Smooth muscle cell (in vitro differentiated cells): Measurements from ENCODE around the gene IFIH1. TPM values are rescaled to one million over a fixed set of nuclear protein-coding genes. Genes with fewer than 3 reads are reported as not detected.

Experiments
- DNase-seq: peaks from one replicate; lab custom pipeline; 2025; ENCODE audit not compliant: unreplicated experiment; lab: John Stamatoyannopoulos, UW
- H2AFZ ChIP-seq: fragments of 200-600 bp; sonication (generic); 2 replicates; pipeline ENCODE4 v1.6.0; 2016; ENCODE audit warnings: antibody characterized with exemption, low read depth, mild to moderate bottlenecking
- H3F3A ChIP-seq: fragments of 200-600 bp; sonication (generic); 2 replicates; pipeline ENCODE4 v1.6.0; 2017; ENCODE audit warnings: antibody characterized with exemption, low read depth
- H3K27ac ChIP-seq: fragments of 200-600 bp; sonication (generic); 2 replicates; pipeline ENCODE4 v1.5.1; 2016; ENCODE audit warnings: low read depth, mild to moderate bottlenecking
- H3K27me3 ChIP-seq: fragments of 200-600 bp; sonication (generic); 2 replicates; pipeline ENCODE4 v1.6.1; 2016; ENCODE audit warnings: low read depth, mild to moderate bottlenecking
- H3K36me3 ChIP-seq: fragments of 200-600 bp; sonication (generic); 2 replicates; pipeline ENCODE4 v1.5.1; 2016; ENCODE audit warnings: low read depth
- H3K4me1 ChIP-seq: fragments of 200-600 bp; sonication (generic); 2 replicates; pipeline ENCODE4 v1.5.1; 2016; ENCODE audit warnings: low read depth
- H3K4me2 ChIP-seq: fragments of 200-600 bp; sonication (generic); 2 replicates; pipeline ENCODE4 v1.6.0; 2016; ENCODE audit warnings: mild to moderate bottlenecking
- H3K4me3 ChIP-seq: fragments of 200-600 bp; sonication (generic); 2 replicates; pipeline ENCODE4 v1.5.1; 2016; ENCODE audit warnings: mild to moderate bottlenecking
- H3K79me2 ChIP-seq: fragments of 200-600 bp; sonication (generic); 2 replicates; pipeline ENCODE4 v1.6.0; 2016; ENCODE audit warnings: low read depth, mild to moderate bottlenecking
- H3K9ac ChIP-seq: fragments of 200-600 bp; sonication (generic); 2 replicates; pipeline ENCODE4 v1.6.0; 2016; ENCODE audit warnings: low read depth
- H3K9me3 ChIP-seq: fragments of 200-600 bp; sonication (generic); replicated peaks from 2 replicates; pipeline ENCODE4 v1.5.1; 2016; ENCODE audit warnings: low read depth
- H4K20me1 ChIP-seq: fragments of 200-600 bp; sonication (generic); 2 replicates; pipeline ENCODE4 v1.6.0; 2016; ENCODE audit warnings: low read depth
- WGBS: methylation state at CpG from one replicate; pipeline ENCODE4 v1.1.7; 2016; ENCODE audit warnings: low lambda C conversion rate; 5-methylcytosine and 5-hydroxymethylcytosine counted together
- polyA plus RNA-seq: library from polyadenylated mRNA; unstranded; fragments of >200 nt; fragmentation: Nextera tagmentation; extraction: Ambion mirVana; gene quantifications from 2 replicates; pipeline ENCODE4 v1.2.1, GENCODE V29; 2016
- total RNA-seq: library from RNA; depleted of rRNA; stranded (reverse); fragments of >200 nt; gene quantifications from 2 replicates; pipeline ENCODE4 v1.2.3, GENCODE V29; 2014
- TF ChIP-seq, protein P1 (sequence below): fragments of 200-600 bp; sonication (generic); IDR thresholded peaks from 2 replicates; pipeline ENCODE4 v1.5.1; 2017; ENCODE audit warnings: borderline replicate concordance, mild to moderate bottlenecking, antibody characterized with exemption; ENCODE audit not compliant: insufficient read depth, poor library complexity, severe bottlenecking

Gene IFIH1
- total and polyA plus RNA-seq, 2 experiments from 2014 or later = 0.24 to 2.3 TPM

DNA sequence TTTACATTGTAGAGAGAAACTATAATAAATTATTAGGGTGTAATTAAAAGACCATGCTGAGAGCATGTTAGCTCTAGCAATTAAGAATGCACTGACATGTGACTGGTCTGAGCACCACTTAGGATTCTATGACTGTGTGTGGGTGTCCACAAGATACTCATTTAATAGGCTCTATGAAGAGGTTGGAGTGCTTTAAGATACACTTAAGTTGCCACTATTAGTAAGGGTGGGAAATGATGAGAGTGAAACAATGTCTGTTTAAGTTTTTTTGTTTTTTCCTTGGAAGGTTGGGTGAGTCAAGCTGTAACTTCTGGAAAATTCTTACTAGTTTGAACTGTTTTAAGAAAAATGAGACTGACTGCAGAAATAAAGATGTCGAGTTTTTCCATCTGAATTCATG lies 73.4 kb downstream of the IFIH1 start:
- no peak for DNase-seq
- TF ChIP-seq, protein P1, sequence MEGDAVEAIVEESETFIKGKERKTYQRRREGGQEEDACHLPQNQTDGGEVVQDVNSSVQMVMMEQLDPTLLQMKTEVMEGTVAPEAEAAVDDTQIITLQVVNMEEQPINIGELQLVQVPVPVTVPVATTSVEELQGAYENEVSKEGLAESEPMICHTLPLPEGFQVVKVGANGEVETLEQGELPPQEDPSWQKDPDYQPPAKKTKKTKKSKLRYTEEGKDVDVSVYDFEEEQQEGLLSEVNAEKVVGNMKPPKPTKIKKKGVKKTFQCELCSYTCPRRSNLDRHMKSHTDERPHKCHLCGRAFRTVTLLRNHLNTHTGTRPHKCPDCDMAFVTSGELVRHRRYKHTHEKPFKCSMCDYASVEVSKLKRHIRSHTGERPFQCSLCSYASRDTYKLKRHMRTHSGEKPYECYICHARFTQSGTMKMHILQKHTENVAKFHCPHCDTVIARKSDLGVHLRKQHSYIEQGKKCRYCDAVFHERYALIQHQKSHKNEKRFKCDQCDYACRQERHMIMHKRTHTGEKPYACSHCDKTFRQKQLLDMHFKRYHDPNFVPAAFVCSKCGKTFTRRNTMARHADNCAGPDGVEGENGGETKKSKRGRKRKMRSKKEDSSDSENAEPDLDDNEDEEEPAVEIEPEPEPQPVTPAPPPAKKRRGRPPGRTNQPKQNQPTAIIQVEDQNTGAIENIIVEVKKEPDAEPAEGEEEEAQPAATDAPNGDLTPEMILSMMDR = no peak
- peaks cover 17% of the 10 kb centered on the region for H3K79me2 ChIP-seq
- WGBS = 61% methylated on average over 1 of the region's 1 CpG
- no peaks in the 10 kb centered on the region for H4K20me1 ChIP-seq
- H3K9ac ChIP-seq = peak overlapping the region; percentile 82
- no peak overlapping the region for H3K4me3 ChIP-seq
- H3K9me3 ChIP-seq = peaks cover 2% of the 10 kb centered on the region
- H3K27me3 ChIP-seq = no peaks in the 10 kb centered on the region
- peaks cover 39% of the 10 kb centered on the region for H3K4me1 ChIP-seq
- H3K4me2 ChIP-seq = peak overlapping the region; percentile 86
- peak overlapping the region; percentile 99 for H3K27ac ChIP-seq
- no peak overlapping the region for H2AFZ ChIP-seq
- H3F3A ChIP-seq = peaks cover 32% of the 10 kb centered on the region
- no peaks in the 10 kb centered on the region for H3K36me3 ChIP-seq

DNA sequence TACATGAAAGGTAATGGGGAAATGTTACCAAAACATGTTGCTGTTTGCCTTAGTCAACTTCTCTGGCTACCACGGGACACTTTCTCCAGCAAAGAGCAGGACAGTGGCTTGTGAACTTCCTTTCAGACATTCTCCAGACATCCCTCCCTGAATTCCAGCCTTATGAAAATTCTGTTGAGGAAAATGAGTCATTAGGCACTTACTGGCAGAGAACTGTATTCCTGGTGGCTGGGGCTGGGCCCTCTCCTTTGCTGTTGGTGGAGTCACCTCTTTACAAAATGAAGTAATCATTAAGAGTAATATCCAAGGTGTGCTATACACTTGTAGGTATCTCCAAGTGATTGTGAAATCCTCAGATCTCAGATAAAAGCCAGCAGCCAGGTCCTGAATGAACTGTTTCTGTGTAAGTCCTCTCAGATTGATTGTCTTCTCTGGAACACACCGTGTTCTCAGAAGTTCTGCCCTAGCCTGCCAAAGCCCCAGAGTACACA lies 73.9 kb downstream of the IFIH1 start:
- Histone ChIP-seq H3K79me2 (peaks cover 21% of the 10 kb centered on the region), H3K4me3 (peak overlapping the region; percentile 42), H3K9me3 (no peaks in the 10 kb centered on the region), H3K4me1 (peaks cover 39% of the 10 kb centered on the region), H4K20me1 (no peaks in the 10 kb centered on the region), H3K9ac (peak overlapping the region; percentile 82), H3K27me3 (no peaks in the 10 kb centered on the region), H3K27ac (peak overlapping the region; percentile 99), H3F3A (peaks cover 32% of the 10 kb centered on the region), H2AFZ (no peak overlapping the region), H3K4me2 (peak overlapping the region; percentile 86), H3K36me3 (no peaks in the 10 kb centered on the region)
- 3% methylated on average over 2 of the region's 2 CpGs for WGBS
- TF ChIP-seq, protein P1 = no peak
- no peak for DNase-seq

DNA sequence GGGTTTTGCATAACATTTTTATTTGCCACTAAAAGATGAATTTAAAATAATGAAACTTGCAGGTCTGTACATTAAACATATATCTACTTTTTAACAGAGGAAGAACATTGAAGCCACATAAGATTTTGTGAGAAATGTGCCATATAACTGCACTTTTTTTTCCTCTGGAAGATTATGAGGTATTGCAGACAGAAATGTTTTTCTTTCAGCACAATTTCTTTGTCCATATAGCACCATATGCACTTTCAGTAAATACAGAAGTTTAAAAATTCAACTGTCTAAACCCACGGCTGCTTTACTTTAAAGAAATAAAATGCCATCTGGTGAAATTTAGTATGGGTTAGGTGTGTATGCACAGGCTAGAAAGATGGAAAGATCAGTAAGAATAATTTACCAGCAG lies 74.8 kb downstream of the IFIH1 start:
- peak overlapping the region; percentile 99 for H3K27ac ChIP-seq
- peaks cover 25% of the 10 kb centered on the region for H3K79me2 ChIP-seq
- H3K4me3 ChIP-seq = peak overlapping the region; percentile 42
- no peak for DNase-seq
- no peaks in the 10 kb centered on the region for H3K36me3 ChIP-seq
- peak overlapping the region; percentile 86 for H3K4me2 ChIP-seq
- no peak overlapping the region for H2AFZ ChIP-seq
- TF ChIP-seq, protein P1 = no peak
- H3K4me1 ChIP-seq = peaks cover 39% of the 10 kb centered on the region
- 56% methylated on average over 1 of the region's 1 CpG for WGBS
- no peaks in the 10 kb centered on the region for H3K9me3 ChIP-seq
- H4K20me1 ChIP-seq = no peaks in the 10 kb centered on the region
- H3F3A ChIP-seq = peaks cover 32% of the 10 kb centered on the region
- peak overlapping the region; percentile 82 for H3K9ac ChIP-seq
- H3K27me3 ChIP-seq = no peaks in the 10 kb centered on the region

DNA sequence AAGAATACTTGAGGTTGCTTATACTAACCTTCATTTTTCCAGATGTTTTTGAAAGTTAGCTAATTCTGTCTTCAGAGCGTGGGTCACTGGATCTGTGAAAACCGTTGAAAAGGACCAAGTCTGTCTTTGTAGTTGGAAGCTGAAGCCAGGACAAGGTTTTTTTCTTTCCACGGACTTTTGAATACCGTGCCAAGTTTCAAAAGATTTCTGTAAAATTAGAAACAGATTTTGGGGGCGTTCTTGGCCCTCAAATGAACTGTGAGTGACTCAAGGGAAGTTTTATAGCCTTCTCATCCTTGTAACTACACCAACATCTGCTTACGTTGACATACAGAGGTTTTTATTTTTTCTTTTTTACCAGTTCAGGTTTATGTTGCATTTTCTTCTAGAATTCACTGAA lies 75.2 kb downstream of the IFIH1 start, which contains the start of gene FAP:
TSS of gene FAP (minus strand) at position 152 of the 400 bp plus-strand sequence. CDS start at position 34, 118 bp downstream.
- Histone ChIP-seq H2AFZ (no peak within 1 kb of the TSS), H3K79me2 (peaks cover 25% of the 10 kb centered on the region), H3K9me3 (no peaks in the 10 kb centered on the region), H3K9ac (peak within 1 kb of the TSS; percentile 82), H3K4me2 (peak within 1 kb of the TSS; percentile 86), H3K27ac (peak within 1 kb of the TSS; percentile 99), H3K27me3 (no peaks in the 10 kb centered on the region), H3K4me3 (peak within 1 kb of the TSS; percentile 42), H3K36me3 (no peaks in the 10 kb centered on the region), H4K20me1 (no peaks in the 10 kb centered on the region), H3K4me1 (peaks cover 39% of the 10 kb centered on the region), H3F3A (peaks cover 32% of the 10 kb centered on the region)
- TF ChIP-seq, protein P1 = no peak
- DNase-seq = no peak
- 10% methylated on average over 6 of the region's 6 CpGs for WGBS
